Stimulated activated CD8-positive, alpha-beta memory T cell treated with anti-CD3 and anti-CD28 coated beads, Interleukin-12 subunit alpha, Interleukin-12 subunit beta, amount 100 ng/mL, for 1 hour (primary cell): ENCODE results near the gene CTCFL.

Experiments used
- DNase-seq: peaks from one replicate; pipeline ENCODE4 v3.0.0-alpha.2; 2020; ENCODE audit warnings: low read depth

The CTCFL gene

GRCh38 chr20:57524511-57525176 lies at the start of gene CTCFL:
CTCFL (minus strand) TSS chr20:57525140; CDS start chr20:57524205, 935 bp downstream.
- no peak for DNase-seq

- DNase-seq = no peak
Observed at GRCh38 chr20:57573894-57574293, 49.0 kb upstream of the CTCFL start.

GRCh38 chr20:57573242-57573641 lies 48.3 kb upstream of the CTCFL start:
- DNase-seq = no peak

- DNase-seq = no peak
Observed at GRCh38 chr20:57571782-57572416, 47.0 kb upstream of the CTCFL start.

- no peak for DNase-seq
Observed at GRCh38 chr20:57570920-57571319, 46.0 kb upstream of the CTCFL start.

GRCh38 chr20:57570145-57570850 lies 45.4 kb upstream of the CTCFL start:
- DNase-seq = no peak

GRCh38 chr20:57568960-57569359 lies 44.0 kb upstream of the CTCFL start:
- DNase-seq = no peak

GRCh38 chr20:57568088-57568896 lies 43.4 kb upstream of the CTCFL start:
- DNase-seq = no peak

- DNase-seq = no peak
Observed at GRCh38 chr20:57567471-57568079, 42.6 kb upstream of the CTCFL start.

- DNase-seq = no peak
Observed at GRCh38 chr20:57566803-57567459, 42.0 kb upstream of the CTCFL start.

GRCh38 chr20:57566399-57566798 lies 41.5 kb upstream of the CTCFL start:
- no peak for DNase-seq

- DNase-seq = no peak
Observed at GRCh38 chr20:57564951-57565642, 40.2 kb upstream of the CTCFL start.

GRCh38 chr20:57564180-57564802 lies 39.4 kb upstream of the CTCFL start:
- DNase-seq = no peak

GRCh38 chr20:57563522-57563921 lies 38.6 kb upstream of the CTCFL start:
- no peak for DNase-seq

- no peak for DNase-seq
Observed at GRCh38 chr20:57562541-57563465, 37.9 kb upstream of the CTCFL start.

GRCh38 chr20:57561356-57562279 lies 36.7 kb upstream of the CTCFL start:
- no peak for DNase-seq

- no peak for DNase-seq
Observed at GRCh38 chr20:57560554-57561355, 35.8 kb upstream of the CTCFL start, which contains the start of gene PCK1. PCK1 (plus strand) TSS chr20:57561110; CDS start chr20:57561412, 302 bp downstream.
